K562 (cell line): ENCODE measurements around the gene ANKRD10. TPM values are rescaled to one million over a fixed set of nuclear protein-coding genes. Genes with fewer than 3 reads are reported as not detected.
"Not testable (repeated sequence)": the region's sequence is repeated elsewhere in the genome, so short reads cannot be mapped to it uniquely, and the experiment has no call there.

Experiments used
- ATAC-seq: fragments of 200-7000 bp; cut with Tn5 transposase; 3 replicates; pipeline ENCODE4 v1.9.1; 2020; ENCODE audit warnings: moderate library complexity
- BruUV-seq: library from RNA; stranded (reverse); fragments of 400-500 nt; replicated peaks from 2 replicates; lab custom pipeline; 2021; lab: Mats Ljungman, UMichigan
- CTCF ChIA-PET: fragments of 300-600 bp; formaldehyde crosslinking; extraction: SDS; loops from one replicate; lab custom pipeline; 2021; ENCODE audit warnings: low intra/inter-chr PET ratio; lab: Yijun Ruan, JAX
- POLR2A ChIA-PET: fragments of 300-600, 350-650 bp; sonication (Branson Sonifier 250); formaldehyde crosslinking; extraction: SDS; loops from one replicate; lab custom pipeline; 2021; ENCODE audit warnings: antibody characterized with exemption, inconsistent platforms; lab: Yijun Ruan, JAX
- DNase-seq, 4 experiments: peaks; one replicate each; pipeline versions ENCODE4 v3.0.0 to v3.0.0-alpha.2; 2011 to 2018; ENCODE audit warnings: low spot score in 3 of 4, mixed read lengths in 3 of 4; ENCODE audit errors: extremely low read depth in 1 of 4
- FAIRE-seq: peaks from 2 replicates; lab custom pipeline; 2011; peaks lifted over from hg19 to GRCh38; lab: Jason Lieb, UNC
- H2AFZ ChIP-seq: 2 replicates; pipeline ENCODE4 v1.6.0; 2011; ENCODE audit warnings: low read depth, low read length, control low read depth, inconsistent platforms
- H3K27ac ChIP-seq: fragments of 200-600 bp; 3 replicates; pipeline ENCODE4 v1.8.0; 2011; ENCODE audit warnings: low read depth, mild to moderate bottlenecking, control low read depth, inconsistent platforms, low read length, moderate library complexity, mixed read lengths; ENCODE audit errors: extremely low read depth
- H3K27me3 ChIP-seq, 2 experiments: fragments of 300-600 bp in 1 of 2; 2 replicates in 1 of 2; 3 replicates in 1 of 2; pipeline versions ENCODE4 v1.6.0 to v1.8.0; 2011; ENCODE audit warnings: inconsistent platforms in 2 of 2, low read length in 2 of 2, mild to moderate bottlenecking in 1 of 2, mixed read lengths in 1 of 2, moderate library complexity in 1 of 2; ENCODE audit not compliant: control insufficient read depth in 2 of 2, insufficient read depth in 2 of 2
- H3K36me3 ChIP-seq: fragments of 300-600 bp; 3 replicates; pipeline ENCODE4 v1.8.0; 2011; ENCODE audit warnings: mild to moderate bottlenecking, low read length, inconsistent platforms; ENCODE audit not compliant: control insufficient read depth, insufficient read depth
- H3K4me1 ChIP-seq, 2 experiments: fragments of 200-600 bp in 1 of 2; replicated peaks in 1 of 2; 2 replicates in 1 of 2; 3 replicates in 1 of 2; pipeline versions ENCODE4 v1.5.1 to v1.8.0; 2011; ENCODE audit warnings: inconsistent platforms in 2 of 2, low read length in 2 of 2, mild to moderate bottlenecking in 1 of 2, mixed read lengths in 1 of 2, moderate library complexity in 1 of 2; ENCODE audit not compliant: control insufficient read depth in 2 of 2, insufficient read depth in 2 of 2
- H3K4me2 ChIP-seq: 2 replicates; pipeline ENCODE4 v1.6.1; 2011; ENCODE audit warnings: low read length, control low read depth, inconsistent platforms, mixed read lengths; ENCODE audit not compliant: insufficient read depth
- H3K4me3 ChIP-seq: fragments of 200-600 bp; sonication (generic), shearing (Covaris generic); 2 replicates; pipeline ENCODE4 v1.5.1; 2016; ENCODE audit warnings: control low read depth, inconsistent platforms
- H3K79me2 ChIP-seq: fragments of 200-600 bp; 3 replicates; pipeline ENCODE4 v1.8.0; 2011; ENCODE audit warnings: low read length, inconsistent platforms; ENCODE audit not compliant: control insufficient read depth, insufficient read depth
- H3K9ac ChIP-seq, 2 experiments: 2 replicates each; pipeline versions ENCODE4 v1.6.0 to v1.6.1; 2011; ENCODE audit warnings: low read depth in 2 of 2, low read length in 2 of 2, control low read depth in 1 of 2, inconsistent platforms in 1 of 2, mild to moderate bottlenecking in 1 of 2, mixed read lengths in 1 of 2; ENCODE audit not compliant: insufficient read depth in 1 of 2
- H3K9me1 ChIP-seq: one replicate; pipeline ENCODE4 v1.6.0; 2011; ENCODE audit warnings: inconsistent platforms, mild to moderate bottlenecking, low read length, moderate library complexity; ENCODE audit not compliant: control insufficient read depth, insufficient read depth
- H3K9me3 ChIP-seq: replicated peaks from 2 replicates; pipeline ENCODE4 v1.5.1; 2011; ENCODE audit warnings: low read depth, low read length, inconsistent platforms; ENCODE audit not compliant: control insufficient read depth, insufficient read depth
- H4K20me1 ChIP-seq: replicated peaks from 2 replicates; pipeline ENCODE4 v1.6.1; 2011; ENCODE audit warnings: low read length, inconsistent platforms, mixed read lengths; ENCODE audit not compliant: control insufficient read depth, insufficient read depth
- ETV5 ChIP-seq: sonication (generic); formaldehyde crosslinking; IDR thresholded peaks from 2 replicates; pipeline ENCODE4 v1.4.0; 2020; ENCODE audit warnings: low read depth, mild to moderate bottlenecking, missing genetic modification reagents
- SRSF9 ChIP-seq: fragments of 200-400 bp; formaldehyde crosslinking; IDR thresholded peaks from 2 replicates; pipeline ENCODE4 v1.6.1; 2017; ENCODE audit warnings: low read depth, low read length, borderline replicate concordance
- WGBS: fragments of 100-300 bp; shearing (Covaris generic); methylation state at CpG from one replicate; pipeline ENCODE4 v1.1.6; 2016; ENCODE audit warnings: low coverage, mixed read lengths; ENCODE audit not compliant: insufficient coverage; ENCODE audit errors: missing lambda C conversion rate; 5-methylcytosine and 5-hydroxymethylcytosine counted together
- in situ Hi-C: fragments of 300-500 bp; cut with MboI; formaldehyde crosslinking; loops from 4 replicates; pipeline ENCODE4 v1.15.0; 2018; ENCODE audit warnings: inconsistent platforms, mixed read lengths
- intact Hi-C: fragments of 100-400 bp; cut with micrococcal nuclease; formaldehyde crosslinking; loops from 2 replicates; pipeline ENCODE4 v1.14.2; 2022
- polyA plus RNA-seq, 8 experiments: library from polyadenylated mRNA; depleted of rRNA in 4 of 8; stranded (reverse) in 5 of 8; unstranded in 3 of 8; fragments of >200 nt; fragmentation: Nextera tagmentation in 2 of 8; fragmentation: Illumina TruSeq in 1 of 8; extraction: Ambion mirVana in 2 of 8; extraction: Trizol in 1 of 8; gene quantifications; 2 replicates each; pipeline versions ENCODE4 v1.2.1 to v1.2.3, GENCODE V29; 2011 to 2014; ENCODE audit warnings: inconsistent platforms in 1 of 8, missing spikeins in 1 of 8
- total RNA-seq, 7 experiments: library from RNA; depleted of rRNA in 6 of 7; stranded (reverse); fragments of >200 nt in 6 of 7; fragmentation: Illumina TruSeq in 2 of 7; extraction: Trizol in 2 of 7; gene quantifications; 2 replicates each; pipeline versions ENCODE4 v1.2.1 to v1.2.3, GENCODE V29; 2011 to 2021; ENCODE audit warnings: low replicate concordance in 1 of 7

Gene ANKRD10
- total and polyA plus RNA-seq, 9 of the 15 experiments (the other 6 are each of a cell fraction or from before 2014, with no cell fraction given): 21.7 to 183 (median 45.0) TPM

- FAIRE-seq: no peak
- H3K27ac ChIP-seq: no peak overlapping the region
Measured at GRCh38 chr13:110838116-110838515, 76.8 kb downstream of the ANKRD10 start.

GRCh38 chr13:110837397-110838061 is 77.3 kb downstream of the ANKRD10 start:
- H4K20me1 ChIP-seq, CTCF ChIA-PET, H3K4me3 ChIP-seq, H2AFZ ChIP-seq, POLR2A ChIA-PET, H3K9me1 ChIP-seq, BruUV-seq, ATAC-seq, FAIRE-seq, H3K36me3 ChIP-seq, H3K9ac ChIP-seq, DNase-seq, H3K4me1 ChIP-seq, H3K4me2 ChIP-seq, H3K9me3 ChIP-seq, H3K27ac ChIP-seq, H3K79me2 ChIP-seq: not testable (repeated sequence)
- peaks cover 3 to 18% of the 10 kb centered on the region in 2 experiments; a peak in 4 of 5 replicates for H3K27me3 ChIP-seq
- intact Hi-C loops (loop anchor here (10.0 kb wide), 1 partner anchor 217 kb away; no protein-coding TSS in a partner anchor), in situ Hi-C loops (loop anchor here (10.0 kb wide), 1 partner anchor 87 kb away; no protein-coding TSS in a partner anchor)
- WGBS: 0% methylated on average over 4 of the region's 5 CpGs

More at GRCh38 chr13:110838116-110838515, 76.8 kb downstream of the ANKRD10 start:
- no TSS peak for BruUV-seq
- no peaks in the 10 kb centered on the region; a peak in 1 of 5 replicates for H3K4me1 ChIP-seq
- peaks cover 2 to 16% of the 10 kb centered on the region in 2 experiments; a peak in 4 of 5 replicates for H3K27me3 ChIP-seq
- in situ Hi-C loops: loop anchor here (10.0 kb wide), 1 partner anchor 87 kb away; no protein-coding TSS in a partner anchor
- ChIA-PET CTCF (no interaction called here), POLR2A (no interaction called here)
- no peaks in the 10 kb centered on the region for H4K20me1 ChIP-seq
- WGBS: 8% methylated on average over 8 of the region's 8 CpGs
- H3K9ac ChIP-seq: no peak overlapping the region
- no peaks in the 10 kb centered on the region for H3K79me2 ChIP-seq
- H3K36me3 ChIP-seq: no peaks in the 10 kb centered on the region
- H3K4me3 ChIP-seq: no peak overlapping the region
- no peaks in the 10 kb centered on the region for H3K9me1 ChIP-seq
- no peak overlapping the region for H3K4me2 ChIP-seq
- no peak for ATAC-seq
- no peaks in the 10 kb centered on the region for H3K9me3 ChIP-seq
- no peak for TF ChIP-seq SRSF9
- no peak for TF ChIP-seq ETV5
- H2AFZ ChIP-seq: no peak overlapping the region
- DNase-seq: no peak
- intact Hi-C loops: loop anchor here (10.0 kb wide), 1 partner anchor 217 kb away; no protein-coding TSS in a partner anchor
